ENCODE measurements around the gene TMEM117.
"Not testable (repeated sequence)": the region's sequence is repeated elsewhere in the genome, so short reads cannot be mapped to it uniquely, and the experiment has no call there.

Gene TMEM117

DNA sequence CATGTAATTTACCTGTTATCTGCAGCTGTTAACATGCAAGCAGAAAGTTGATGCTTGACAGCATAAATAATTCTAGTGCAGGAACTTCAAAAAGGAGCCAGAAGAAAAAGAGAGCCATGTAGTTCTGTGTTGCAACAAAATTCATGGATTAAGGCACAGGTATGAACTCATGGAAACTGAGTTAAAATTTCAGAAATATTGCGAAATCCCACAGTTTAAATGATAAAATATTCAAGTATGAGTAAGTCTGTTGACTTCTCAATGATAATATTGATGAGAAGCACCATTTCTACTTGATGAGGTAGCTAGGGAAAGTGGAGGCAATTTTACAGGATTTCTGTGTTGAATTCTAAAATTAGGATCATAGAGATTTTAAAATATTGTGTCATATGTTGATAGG, 290.9 kb downstream of the TMEM117 start:
- no peak for DNase-seq

DNA sequence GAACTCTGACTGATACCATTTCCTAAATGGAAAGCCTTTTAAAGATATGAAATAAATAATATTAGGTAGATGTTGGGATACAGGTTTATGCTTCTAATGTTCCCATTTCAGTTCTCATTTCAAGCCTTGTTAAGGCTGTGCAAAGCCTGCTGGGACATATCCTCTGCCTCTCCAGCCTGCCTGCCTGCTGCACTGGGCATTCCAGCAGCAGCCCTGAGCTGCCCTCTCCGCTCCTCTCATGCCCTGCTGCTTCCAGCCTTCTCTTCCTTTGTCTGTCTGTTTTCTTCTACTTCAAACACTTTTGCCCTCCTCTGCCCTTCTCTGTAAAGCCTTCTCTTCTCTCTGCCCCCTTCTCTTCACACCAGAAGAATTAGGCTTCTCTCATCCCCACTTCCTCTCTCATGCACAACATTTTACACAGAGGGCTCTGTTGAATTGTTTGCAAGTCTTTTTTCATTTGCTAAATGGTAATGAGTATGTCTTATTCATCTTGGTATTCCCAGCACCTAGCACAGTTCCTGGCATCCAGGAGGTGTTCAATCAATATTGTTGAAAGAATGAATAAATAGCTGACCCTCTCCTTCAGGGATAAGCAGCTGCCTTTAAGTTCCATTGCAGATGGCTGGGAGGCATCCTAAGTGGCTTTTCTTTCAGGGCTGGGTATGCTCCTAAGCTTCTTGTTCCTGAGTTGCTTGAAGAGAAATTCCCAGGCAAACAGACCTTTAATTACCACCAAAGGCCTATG, 292.3 kb downstream of the TMEM117 start:
- DNase-seq: no peak

DNA sequence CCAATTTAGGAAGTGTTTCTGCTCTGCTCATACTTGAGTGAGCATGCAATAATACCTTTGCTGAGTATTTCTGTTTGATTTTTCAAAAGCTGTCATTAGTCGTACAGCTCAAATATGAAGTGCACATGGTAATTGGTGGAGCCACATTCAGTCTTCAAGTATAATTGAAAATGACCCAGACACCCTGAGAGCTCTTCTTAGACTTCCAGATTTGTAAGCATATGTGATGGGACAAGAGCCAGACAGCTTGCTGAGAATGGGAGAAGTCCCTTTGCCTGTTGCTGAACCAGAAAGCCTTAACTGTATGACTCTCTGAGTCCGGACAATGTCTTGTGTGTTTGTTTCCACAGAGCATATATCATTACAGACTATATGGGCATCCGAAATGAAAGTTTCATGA, 307.3 kb downstream of the TMEM117 start:
- DNase-seq: no peak

DNA sequence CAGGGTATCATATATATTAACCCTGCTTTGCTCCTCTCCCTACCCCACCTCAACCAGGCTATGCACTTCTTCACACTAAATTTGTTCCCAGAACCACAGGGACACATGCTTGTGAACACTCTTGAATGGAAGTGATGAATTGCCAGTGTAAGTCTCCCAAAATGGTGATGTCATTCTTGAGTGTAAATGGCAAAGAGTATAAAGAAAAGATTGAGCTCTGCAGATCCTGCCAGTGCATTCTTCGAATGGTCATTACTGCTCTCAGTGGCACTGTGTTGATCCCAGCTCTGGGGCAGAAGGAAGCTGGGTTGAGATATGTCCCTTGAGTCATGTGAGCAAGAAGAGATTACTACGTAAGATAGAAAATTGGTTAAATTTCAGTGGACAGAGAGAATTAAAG, 313.1 kb downstream of the TMEM117 start:
- DNase-seq: no peak

DNA sequence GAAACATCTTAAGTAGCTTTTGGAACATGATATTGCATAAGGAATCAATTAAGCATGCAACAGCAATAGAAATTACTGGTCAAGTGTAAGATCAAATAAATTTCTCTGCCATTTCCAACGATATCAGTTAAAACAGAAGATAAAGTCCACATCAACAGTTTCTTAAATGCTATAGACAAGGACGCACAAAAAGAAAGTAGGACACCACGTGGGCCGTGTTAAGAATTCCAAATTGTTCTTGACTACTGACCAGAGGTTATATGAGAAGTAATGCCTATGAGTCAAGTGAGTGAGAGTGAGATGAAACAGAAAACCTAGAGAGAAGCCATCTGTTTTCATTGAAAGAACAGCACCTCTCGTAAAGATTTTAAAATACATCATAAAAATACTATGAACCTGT, 318.2 kb downstream of the TMEM117 start:
- DNase-seq: no peak

DNA sequence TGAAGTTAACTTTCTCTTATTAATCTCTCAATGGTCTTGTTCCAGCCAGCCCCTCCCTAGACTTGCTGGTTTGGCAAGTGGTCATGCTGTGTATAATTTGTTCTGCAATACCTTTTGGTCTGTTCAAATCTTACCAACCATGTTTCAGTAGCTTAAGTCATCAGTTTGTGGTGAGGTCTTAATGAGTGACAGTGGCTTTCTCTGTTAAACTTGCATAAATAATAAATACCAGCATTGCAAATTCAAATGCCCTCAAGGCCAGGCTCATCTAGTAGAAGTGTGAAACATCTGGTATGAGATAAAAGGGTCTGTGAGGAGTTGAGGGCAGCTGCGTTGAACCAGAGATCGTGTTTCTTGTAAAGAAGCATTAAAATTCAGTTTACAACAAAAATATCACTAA, 319.5 kb downstream of the TMEM117 start:
- DNase-seq: no peak

DNA sequence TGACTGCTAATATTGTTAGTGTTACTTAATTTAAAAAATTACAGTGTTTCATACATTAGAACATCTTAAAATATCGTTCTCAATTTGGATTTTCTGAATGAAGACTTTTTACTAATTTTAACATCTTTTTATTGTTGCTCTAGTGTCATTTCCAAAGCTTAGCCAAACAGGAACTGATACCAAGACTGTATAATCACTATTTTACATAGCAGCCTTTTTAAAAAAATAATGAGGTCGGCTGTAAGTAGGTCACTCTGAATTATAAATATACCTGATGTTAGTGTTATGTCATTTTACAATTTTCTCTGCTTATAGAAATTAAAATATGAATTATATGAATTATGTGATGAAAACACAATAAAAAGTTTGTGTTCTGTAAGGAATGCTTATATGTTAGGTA, 321.5 kb downstream of the TMEM117 start:
- DNase-seq: no peak

DNA sequence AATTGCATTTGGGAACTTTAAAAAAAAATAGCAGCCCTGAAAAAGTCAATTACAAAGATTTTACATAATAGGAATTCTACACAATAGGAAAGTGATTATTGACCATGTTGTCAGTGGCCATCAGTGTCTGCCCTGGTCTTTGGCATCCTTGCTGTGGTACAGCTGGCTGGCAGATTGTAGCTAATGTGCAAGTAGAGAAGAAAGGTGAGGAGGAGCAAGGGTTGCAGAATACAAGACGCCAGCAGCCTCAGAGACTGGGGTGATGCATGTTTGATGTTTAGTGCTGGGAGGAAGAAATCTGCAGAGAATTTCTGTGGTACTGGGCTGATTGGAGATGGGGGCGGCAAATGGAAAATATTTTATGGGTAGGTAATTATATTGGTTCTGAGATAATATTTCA, 322.9 kb downstream of the TMEM117 start:
- no peak for DNase-seq

DNA sequence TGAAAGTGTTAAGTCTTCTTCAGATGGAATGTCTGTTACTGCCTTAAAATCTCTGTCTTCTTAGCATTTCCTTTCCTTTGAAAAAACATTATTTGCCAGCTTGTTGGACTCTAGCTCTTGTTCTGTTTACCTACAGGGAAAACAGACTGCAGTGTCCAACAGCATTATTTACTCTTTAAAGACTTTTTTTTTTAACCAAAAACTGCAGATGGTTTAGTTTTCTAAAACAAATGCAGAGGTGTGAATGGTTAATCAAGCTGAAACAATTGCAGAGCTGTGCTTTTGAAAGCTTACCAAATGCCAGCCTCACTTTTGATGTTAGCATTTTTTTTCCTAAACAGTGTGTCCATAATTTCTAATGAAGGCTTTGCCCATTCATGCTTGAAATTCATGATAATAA, 323.3 kb downstream of the TMEM117 start:
- DNase-seq: no peak

DNA sequence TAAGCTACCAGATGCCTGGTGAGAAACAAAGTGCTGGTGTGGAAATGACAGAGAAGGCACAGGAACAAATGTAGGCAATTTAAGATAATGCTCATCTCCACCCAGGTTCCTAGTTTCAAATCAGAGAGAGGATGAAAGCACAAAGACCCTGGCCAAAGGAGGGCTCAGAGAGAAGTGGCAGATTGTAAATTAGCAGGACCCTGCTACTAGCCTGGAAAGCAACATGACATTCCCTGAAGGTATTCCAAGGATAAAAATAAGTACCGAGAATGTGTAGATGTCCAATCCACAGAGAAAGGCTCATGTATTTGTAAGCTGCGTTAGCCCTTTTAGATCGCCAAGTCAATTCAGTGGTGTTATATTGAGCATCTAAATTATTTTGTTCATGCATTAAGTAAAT, 324.0 kb downstream of the TMEM117 start:
- no peak for DNase-seq

DNA sequence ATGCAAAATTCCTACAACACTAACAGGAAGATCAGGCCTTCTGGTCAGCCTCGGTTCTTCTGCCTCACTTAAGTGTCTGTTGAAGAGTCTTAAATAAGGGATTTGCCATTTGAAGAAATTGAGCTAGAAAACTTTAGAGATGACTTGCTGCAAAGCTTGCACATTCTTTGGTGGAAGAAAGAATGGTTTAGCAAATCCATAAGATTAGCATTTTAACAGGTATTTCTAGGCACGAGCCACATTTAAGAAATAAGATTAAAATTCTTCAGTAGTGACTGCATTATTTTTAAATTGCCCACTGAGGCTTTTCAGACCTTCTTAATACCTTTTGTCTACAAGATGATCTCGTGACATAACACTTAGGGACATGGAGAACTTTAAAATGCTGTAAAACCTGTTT, 327.1 kb downstream of the TMEM117 start:
- DNase-seq: no peak

DNA sequence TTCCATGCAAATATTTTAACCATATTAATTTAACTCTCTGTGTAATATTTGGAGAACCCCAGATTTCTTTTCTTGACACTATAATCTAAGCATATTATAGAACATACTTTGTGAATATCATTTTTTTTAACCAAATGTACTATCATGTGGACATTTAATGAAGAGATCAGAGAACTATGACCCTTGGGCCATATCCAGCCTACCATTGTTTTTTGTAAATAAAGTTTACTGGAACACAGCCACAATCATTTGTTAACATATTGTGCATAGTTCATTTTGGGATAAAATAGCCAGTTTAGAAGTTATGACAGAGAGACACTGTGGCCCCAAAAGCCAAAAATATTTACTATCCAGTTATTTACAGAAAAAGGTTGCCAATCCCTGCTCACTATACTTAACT, 338.2 kb downstream of the TMEM117 start:
- DNase-seq: no peak

DNA sequence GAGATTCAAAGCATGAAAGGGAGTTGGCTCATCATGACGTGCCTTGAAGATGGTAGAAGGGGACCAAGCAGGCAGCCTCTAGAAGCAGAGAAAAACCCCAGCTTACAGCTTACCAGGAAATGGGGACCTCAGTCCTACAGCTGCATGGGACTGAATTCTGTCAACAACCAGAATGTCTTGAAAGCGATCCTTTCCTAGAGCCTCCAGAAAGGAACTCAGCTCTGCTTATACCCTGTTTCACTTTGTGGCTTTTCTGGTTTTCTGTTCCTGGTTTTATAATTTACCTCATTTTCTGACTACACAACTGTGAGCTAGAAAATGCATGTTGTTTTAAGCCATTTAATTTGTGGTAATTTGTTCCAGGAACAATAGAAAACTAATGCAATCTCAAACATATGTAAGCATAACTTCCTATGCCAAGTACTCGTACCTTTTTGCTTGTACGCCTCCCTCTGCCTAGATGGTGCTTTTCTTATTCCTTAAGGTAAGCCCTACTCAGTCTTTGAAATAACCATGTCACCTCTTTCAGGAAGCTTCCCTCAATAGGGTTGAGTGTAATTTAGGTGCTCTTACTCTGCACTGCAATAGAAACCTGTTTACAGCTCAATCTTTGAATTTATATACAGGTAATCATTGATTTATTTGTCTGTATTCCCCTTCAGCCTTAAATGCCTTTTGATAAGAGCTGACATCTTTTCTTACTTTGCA, 348.8 kb downstream of the TMEM117 start:
- no peak for DNase-seq

DNA sequence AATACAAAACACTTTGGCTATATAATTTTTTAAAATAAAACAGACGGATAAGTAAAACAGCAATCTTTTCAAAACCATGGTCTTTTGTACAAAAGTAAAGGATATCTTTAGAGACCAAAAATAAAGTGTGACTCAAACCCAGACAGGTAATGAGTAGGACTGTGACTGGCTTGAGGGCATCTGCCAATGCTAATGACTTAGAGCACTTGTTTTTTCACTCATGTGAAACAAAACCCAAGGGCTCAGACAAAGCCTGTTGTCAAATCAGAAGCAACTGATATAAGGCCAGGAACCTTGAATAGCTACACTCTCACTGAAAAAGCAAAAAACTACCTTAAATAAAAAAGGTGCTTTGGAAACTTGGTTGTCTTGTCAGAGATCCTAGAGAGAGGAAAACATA, 357.4 kb downstream of the TMEM117 start:
- DNase-seq: no peak

DNA sequence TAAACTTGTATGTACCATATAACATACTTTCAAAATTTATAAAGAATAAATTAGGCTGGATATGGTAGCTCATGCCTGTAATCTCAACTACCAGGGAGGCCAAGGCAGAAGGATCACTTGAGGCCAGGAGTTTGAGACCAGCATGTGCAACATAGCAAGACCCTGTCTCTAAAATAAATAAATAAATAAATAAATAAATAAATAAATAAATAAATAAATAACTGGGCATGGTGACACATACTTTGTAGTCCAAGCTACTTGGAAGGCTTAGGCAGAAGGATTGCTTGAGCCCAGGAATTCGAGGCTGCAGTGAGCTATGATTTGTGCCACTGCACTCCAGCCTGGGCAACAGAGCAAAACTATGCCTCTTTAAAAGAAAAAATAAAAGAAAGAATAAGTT, 359.8 kb downstream of the TMEM117 start:
- not testable (repeated sequence) for DNase-seq

DNA sequence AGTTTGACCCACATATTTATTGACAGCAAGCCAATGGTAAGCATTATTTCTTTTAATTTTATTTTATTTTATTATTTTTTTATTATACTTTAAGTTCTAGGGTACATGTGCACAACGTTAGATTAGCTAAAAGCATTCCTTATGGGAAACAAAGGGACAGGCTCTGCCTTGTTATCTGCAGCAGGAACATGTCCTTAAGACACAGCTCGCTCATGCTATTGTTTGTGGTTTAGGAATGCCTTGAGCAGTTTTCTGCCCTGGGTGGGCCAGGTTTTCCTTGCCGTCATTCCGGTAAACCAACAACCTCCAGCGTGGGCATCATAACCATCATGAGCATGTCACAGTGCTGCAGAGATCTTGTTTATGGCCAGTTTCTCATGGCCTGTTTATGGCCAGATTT, 370.2 kb downstream of the TMEM117 start:
- DNase-seq: no peak

DNA sequence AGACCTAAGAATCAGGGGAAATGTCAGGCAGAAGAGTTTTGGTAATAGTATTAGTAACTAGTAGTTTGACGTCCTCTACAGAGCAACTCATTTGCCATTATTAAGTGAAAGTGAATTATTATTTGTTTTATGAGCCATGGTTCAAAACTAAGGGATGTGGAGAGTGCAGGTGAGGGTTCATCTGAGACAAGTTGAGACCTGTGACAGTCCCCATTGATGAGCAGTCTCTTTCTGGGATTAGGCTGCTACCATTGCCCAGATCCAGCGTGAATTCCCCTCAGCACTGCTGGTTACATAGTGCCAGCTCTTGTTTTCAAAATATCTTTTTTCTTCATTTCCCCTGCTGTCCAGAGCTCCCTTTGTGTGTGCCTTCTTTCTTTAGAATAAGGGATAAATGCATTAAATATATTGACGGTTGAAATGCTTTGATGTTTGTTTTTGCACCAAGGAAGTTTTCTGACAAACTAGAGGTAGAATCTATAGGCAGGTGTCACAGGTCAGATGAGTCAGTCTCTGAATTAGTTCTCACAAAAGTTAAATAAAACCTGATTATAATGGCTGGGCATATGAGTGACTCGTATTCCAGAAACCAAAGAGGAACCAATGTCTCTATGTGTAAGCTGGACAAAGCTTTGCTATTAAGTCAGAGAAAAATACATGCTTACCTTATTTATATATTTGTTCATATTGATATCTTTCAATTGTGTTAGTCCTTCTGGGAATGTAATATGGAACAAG, 381.4 kb downstream of the TMEM117 start:
- DNase-seq: no peak

DNA sequence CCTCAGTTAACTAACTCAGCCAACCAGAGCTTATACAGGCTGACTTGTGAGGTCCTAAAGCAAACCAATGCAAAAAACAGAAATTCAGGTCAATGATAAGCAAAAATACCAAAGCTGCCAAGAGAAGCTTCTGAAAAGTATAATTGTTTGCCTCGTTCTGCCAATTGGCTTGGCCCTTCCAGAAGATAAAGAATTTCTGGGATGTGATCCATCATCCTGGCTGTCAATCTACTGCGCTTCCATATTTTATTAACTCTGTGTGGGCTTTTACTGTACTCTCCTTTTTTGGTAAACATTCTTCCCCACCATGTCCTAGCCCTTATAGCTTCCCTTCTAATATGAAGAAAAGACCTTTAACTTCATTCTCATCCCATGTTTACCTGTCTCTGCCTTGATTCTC, 387.9 kb downstream of the TMEM117 start:
- DNase-seq: no peak

DNA sequence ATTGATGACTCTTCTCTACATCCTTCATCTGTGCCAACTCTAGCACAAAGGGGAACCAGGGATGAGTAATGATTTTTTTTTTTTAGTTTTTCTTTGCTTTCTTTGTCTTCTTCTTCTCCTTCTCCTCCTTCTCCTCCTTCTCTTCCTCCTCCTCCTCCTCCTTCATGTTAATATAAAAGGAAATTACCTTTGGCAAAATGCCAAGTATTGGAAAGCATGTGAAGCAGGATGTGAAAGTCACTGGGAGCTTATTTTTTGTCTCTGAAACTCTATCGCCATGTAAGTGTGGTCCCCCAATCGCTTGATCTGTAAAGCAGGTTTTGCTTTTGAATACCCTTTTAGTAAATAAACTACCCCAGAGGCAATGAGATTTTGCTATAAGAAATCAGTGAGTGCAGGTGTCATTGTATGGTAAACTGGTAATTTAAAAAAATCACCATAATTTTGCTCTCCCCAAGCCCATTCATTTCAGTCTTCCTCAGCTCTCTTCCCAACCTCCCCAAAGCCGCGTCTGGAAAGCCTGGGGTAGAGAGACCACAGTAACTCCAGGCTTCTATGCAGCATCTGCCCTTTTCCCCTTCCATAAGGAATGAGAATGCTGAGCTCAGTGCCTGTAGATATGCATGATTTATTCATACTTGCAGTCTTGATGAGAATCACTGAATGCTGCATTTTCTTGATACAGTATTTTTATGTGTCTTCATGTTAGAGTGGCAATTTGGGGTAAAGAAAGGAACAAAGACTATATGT, 388.7 kb downstream of the TMEM117 start:
- DNase-seq: no peak

DNA sequence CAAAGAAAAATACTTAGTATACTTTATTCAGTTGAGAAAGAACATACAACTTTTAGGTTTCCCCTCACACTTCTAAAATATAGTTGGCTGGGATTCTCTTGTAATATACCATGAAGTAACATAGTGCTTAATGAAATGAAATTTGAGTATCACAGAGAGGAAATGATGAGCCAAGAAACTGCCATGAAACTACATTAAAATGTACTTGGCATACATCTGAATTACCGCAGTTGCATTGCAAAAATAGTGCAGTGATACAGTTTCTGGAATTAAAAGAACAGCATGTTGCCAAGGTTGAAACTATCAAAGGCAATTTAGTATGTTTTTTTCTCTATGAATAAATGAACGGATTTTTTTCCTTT, 389.2 kb downstream of the TMEM117 start:
- DNase-seq: no peak

DNA sequence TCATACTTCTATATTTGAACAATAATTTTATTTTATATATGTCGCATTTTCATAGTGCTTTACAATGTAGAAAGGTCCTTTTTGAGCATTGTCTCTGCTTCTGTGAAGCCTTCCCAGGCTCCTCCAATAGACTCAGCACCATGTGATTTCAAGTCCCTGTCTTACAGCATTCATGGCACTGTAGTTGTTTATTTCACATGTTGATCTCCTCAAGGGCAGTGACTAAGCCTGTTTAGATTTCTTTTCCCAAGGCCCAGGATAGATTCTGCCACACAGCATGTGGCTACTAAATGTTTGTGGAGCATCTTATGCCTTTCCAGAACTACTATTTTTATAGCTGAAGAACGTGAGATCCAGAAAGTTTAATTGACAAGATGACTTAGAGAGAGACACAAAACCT, 391.7 kb downstream of the TMEM117 start:
- DNase-seq: no peak

DNA sequence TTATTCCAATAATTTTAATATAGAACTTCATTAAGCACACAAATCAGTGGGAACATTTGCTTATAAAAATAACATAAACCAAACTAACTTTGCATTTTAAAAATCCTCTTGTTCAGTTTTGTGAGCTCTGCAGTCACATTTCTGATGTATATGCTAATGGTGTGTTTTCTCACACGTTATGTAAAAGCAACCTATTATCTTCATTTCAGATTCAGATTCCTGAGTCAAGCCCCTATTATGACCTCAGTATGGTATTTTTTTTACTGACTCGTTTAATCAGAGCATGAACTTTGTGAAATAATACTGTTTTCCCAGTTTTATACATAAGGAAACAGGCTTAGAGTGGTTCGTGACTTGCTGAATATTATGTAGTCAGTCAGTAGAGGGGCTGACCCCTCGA, 394.0 kb downstream of the TMEM117 start:
- no peak for DNase-seq

DNA sequence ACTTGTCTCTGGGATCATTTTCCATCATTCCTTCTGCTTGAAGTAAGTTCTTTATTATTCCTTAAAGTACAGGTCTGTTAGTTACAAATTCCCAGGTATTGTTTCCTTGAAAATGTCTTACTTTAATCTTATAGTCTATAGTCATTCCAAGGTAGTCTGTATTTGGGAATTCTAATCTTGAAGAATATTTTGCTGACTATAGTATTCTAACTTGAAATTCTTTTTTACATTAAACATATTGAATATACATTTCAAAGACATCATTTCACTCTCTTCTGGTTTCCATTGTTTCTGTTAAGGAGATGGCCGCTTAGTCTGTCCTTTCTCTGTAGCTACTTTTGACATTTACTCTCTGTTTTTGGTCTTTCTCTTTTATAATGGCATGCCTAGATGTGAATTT, 399.8 kb downstream of the TMEM117 start:
- DNase-seq: no peak

DNA sequence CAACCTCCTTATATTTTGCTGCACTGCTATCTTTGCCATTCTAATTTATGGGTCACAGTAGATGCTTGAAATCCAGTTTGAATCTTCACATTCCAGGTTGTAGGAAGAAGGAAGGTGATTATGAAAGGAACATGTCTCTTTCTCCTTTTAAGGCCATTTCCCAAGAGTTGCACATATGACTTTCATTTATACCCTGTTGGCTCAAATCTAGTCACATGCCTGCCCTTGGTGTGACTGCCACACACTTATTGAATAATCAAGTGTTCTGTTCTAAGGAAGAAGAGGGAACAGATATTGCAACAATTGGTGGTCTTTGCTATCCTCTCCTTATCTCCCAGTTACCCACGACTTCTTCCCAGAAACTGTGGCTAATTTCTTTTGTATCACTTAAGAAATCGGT, 404.3 kb downstream of the TMEM117 start:
- no peak for DNase-seq
